ENCODE results near the gene AFF3. TPM values are rescaled to one million over a fixed set of nuclear protein-coding genes. Genes with fewer than 3 reads are reported as not detected.
"Not testable (repeated sequence)": the region's sequence is repeated elsewhere in the genome, so short reads cannot be mapped to it uniquely, and the experiment has no call there.

AFF3 gene
- total and polyA plus RNA-seq, 2 of the 8 experiments (the other 6 are each of a cell fraction or from before 2014, with no cell fraction given) = 0.27 to 3.0 TPM

- H2BK120ac ChIP-seq (replicated peaks; ENCODE audit: low read depth, low read length); H2BK12ac ChIP-seq (ENCODE audit: low read depth, low read length); H3K79me1 ChIP-seq (ENCODE audit: low read depth, low read length); H3K9me3 ChIP-seq (ENCODE audit: insufficient read depth in 2 of 2, low read depth in 1 of 2, low read length in 1 of 2); H3K4me3 ChIP-seq (ENCODE audit: extremely low read depth in 1 of 4, insufficient read depth in 2 of 4, low read depth in 3 of 4, low read length in 4 of 4); H3K18ac ChIP-seq (ENCODE audit: extremely low read depth, low read length); H3K23me2 ChIP-seq (ENCODE audit: low read depth, low read length); H4K91ac ChIP-seq (replicated peaks; ENCODE audit: insufficient read length, low read length); H2AK5ac ChIP-seq (ENCODE audit: low read depth, low read length); H3K56ac ChIP-seq (replicated peaks; ENCODE audit: insufficient read length, low read depth, low read length); H3K27ac ChIP-seq (ENCODE audit: low read depth, low read length); H4K8ac ChIP-seq (ENCODE audit: extremely low read depth, insufficient read depth, low read length); POLR2A ChIA-PET (ENCODE audit: partially characterized antibody); H3K4ac ChIP-seq (replicated peaks; ENCODE audit: insufficient read length, low read depth, low read length); H2BK15ac ChIP-seq (ENCODE audit: low read length); H3K4me2 ChIP-seq (ENCODE audit: insufficient read depth in 1 of 2, low read depth in 2 of 2, low read length in 2 of 2); H3K9ac ChIP-seq (replicated peaks in 1 of 4; ENCODE audit: extremely low read depth in 1 of 4, low read depth in 3 of 4, low read length in 3 of 4); H3K79me2 ChIP-seq (ENCODE audit: control insufficient read depth in 1 of 2, insufficient read depth in 2 of 2, low read length in 2 of 2); H4K5ac ChIP-seq (ENCODE audit: insufficient read length, low read depth, low read length); H3K27me3 ChIP-seq (replicated peaks in 1 of 4; ENCODE audit: control insufficient read depth in 3 of 4, extremely low read depth in 1 of 4, insufficient read depth in 3 of 4, low read length in 3 of 4); H3K4me1 ChIP-seq (replicated peaks in 1 of 4; ENCODE audit: control insufficient read depth in 3 of 4, insufficient read depth in 4 of 4, low read length in 3 of 4); H2BK20ac ChIP-seq (ENCODE audit: low read length); DNase-seq (ENCODE audit: low read depth in 1 of 2, low spot score in 2 of 2); H3K36me3 ChIP-seq (ENCODE audit: control insufficient read depth in 2 of 4, insufficient read depth in 4 of 4, low read length in 3 of 4); H3K23ac ChIP-seq (ENCODE audit: insufficient read length); H2AFZ ChIP-seq (ENCODE audit: low read length); H2BK5ac ChIP-seq (ENCODE audit: low read depth, low read length); H3K14ac ChIP-seq (ENCODE audit: insufficient read length); FAIRE-seq; H4K20me1 ChIP-seq (replicated peaks in 1 of 2; ENCODE audit: control insufficient read depth in 1 of 2, insufficient read depth in 2 of 2, low read length in 2 of 2): not testable (repeated sequence)
- 93% methylated on average over 15 of the region's 17 CpGs; no CpG with 5 or more reads in 1 of the 2 experiments for WGBS, 2 experiments (ENCODE audit: extremely low coverage in 1 of 2, insufficient coverage in 1 of 2, insufficient read length in 1 of 2, insufficient replicate concordance in 2 of 2, low coverage in 1 of 2, low lambda C conversion rate in 2 of 2, missing lambda C conversion rate in 1 of 2)
- CTCF ChIA-PET (ENCODE audit: partially characterized antibody) = interaction anchor here (0.6 kb wide), 1 partner anchor 253 kb away, joined by 3 read pairs; no protein-coding TSS in a partner anchor
These were observed 58.8 kb downstream of the AFF3 start for GRCh38 chr2:100083421-100084216.
